AG09319 (cell line): Measurements from ENCODE around the gene TRAPPC3L.
A peak's percentile ranks its signal among the peaks of the same experiment; 100 is the strongest.

Experiments
- DNase-seq: peaks from one replicate; pipeline ENCODE4 v3.0.0-alpha.2; 2010; ENCODE audit warnings: low read depth; ENCODE audit errors: extremely low read depth
- TF ChIP-seq, protein P1 (sequence below): IDR thresholded peaks from 2 replicates; pipeline ENCODE4 v1.5.1; 2011; ENCODE audit warnings: low read depth, mild to moderate bottlenecking, inconsistent platforms, low read length, moderate library complexity

TRAPPC3L gene

DNA sequence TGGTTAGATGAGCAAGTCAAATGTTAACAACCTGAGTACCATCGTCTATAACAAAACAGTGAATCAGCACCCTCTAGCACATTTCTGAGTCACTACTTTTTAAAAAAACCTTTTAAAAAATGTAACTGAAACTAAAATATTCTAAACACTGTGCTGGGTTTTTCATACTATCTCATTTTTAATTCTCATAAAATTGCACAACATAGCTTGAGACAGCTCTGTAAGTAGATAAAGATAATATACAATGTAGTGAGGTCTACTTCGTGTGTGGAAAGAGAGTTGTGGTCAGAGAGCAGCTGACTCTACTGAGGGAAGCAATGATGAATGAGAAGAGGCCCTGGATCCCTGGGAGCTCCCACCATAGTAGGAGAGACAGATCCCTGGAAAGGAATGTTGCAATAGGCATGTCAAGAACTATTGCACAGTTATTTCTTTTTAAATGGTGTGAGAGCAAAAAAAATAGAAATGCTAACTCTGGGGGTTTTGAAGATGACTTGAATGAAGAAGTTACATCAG is 97.9 kb downstream of the TRAPPC3L start:
- peak; percentile 86 for DNase-seq

DNA sequence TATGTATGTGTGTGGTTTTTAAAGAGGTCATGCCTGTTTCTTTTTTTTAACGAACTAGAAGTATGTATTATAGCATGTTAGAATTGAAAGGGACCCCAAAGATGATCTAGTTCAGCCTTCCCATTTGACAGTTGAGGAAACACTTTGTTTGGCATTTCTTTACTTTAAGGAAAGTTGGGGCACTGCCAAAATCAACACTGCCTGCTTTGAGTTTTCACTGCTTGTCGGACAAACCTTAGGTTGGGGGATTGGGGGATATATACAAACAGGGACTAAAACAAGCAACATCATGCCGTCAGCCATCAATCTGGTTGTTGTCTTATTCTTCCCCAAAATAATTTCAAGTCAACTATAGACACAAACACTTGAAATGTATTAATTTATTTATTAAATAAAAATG is 98.4 kb downstream of the TRAPPC3L start:
- TF ChIP-seq, protein P1, sequence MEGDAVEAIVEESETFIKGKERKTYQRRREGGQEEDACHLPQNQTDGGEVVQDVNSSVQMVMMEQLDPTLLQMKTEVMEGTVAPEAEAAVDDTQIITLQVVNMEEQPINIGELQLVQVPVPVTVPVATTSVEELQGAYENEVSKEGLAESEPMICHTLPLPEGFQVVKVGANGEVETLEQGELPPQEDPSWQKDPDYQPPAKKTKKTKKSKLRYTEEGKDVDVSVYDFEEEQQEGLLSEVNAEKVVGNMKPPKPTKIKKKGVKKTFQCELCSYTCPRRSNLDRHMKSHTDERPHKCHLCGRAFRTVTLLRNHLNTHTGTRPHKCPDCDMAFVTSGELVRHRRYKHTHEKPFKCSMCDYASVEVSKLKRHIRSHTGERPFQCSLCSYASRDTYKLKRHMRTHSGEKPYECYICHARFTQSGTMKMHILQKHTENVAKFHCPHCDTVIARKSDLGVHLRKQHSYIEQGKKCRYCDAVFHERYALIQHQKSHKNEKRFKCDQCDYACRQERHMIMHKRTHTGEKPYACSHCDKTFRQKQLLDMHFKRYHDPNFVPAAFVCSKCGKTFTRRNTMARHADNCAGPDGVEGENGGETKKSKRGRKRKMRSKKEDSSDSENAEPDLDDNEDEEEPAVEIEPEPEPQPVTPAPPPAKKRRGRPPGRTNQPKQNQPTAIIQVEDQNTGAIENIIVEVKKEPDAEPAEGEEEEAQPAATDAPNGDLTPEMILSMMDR = no peak
- no peak for DNase-seq

More for the DNA sequence above, 97.9 kb downstream of the TRAPPC3L start:
- TF ChIP-seq, protein P1 = peak; percentile 3; the same call in 1 of the 2 replicates

DNA sequence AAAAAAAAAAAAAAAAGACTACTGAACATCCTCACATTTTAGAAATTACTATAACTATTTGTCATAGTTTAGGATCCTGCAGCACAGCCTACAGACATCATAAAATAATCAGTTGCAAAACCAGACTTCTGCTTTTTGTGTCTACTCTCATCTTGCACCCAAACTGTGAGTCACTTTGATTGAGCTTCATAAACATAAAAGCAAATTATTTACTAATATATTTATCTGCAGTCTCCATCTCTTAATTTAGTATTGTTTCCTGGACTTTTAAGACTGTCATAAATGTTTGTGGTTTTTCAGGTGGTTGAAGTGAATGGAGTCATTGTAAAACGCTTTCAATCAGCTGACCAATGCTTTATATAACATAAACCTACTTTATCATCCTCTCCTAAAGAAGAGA is 99.1 kb downstream of the TRAPPC3L start:
- TF ChIP-seq, protein P1 = no peak
- DNase-seq = no peak

DNA sequence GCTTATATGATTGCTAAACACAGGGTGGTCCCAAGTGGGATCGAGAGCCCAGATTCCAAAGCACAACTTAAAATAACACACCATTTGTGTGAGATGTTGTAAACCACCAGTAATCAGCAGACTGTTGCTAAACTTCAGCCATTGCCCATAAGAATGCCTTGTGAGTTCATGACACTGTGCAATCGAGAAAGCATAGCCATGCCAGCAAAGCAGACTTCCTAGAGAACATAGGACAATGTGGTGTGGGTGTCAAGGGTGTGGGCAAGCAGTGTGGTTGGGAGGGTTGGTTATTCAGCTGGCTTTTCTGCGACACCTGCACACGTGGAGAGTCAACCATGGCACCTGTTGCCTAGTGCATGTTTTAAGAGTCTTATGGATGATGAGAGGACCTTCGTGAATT is 100.4 kb downstream of the TRAPPC3L start:
- TF ChIP-seq, protein P1 = no peak
- DNase-seq = no peak
